ENCODE measurements around the gene MRPL52. TPM values are rescaled to one million over a fixed set of nuclear protein-coding genes. Genes with fewer than 3 reads are reported as not detected.
"Not testable (repeated sequence)": the region's sequence is repeated elsewhere in the genome, so short reads cannot be mapped to it uniquely, and the experiment has no call there.

The MRPL52 gene
- total RNA-seq, 1 donor from 2014 or later, result 65.2 TPM

DNA sequence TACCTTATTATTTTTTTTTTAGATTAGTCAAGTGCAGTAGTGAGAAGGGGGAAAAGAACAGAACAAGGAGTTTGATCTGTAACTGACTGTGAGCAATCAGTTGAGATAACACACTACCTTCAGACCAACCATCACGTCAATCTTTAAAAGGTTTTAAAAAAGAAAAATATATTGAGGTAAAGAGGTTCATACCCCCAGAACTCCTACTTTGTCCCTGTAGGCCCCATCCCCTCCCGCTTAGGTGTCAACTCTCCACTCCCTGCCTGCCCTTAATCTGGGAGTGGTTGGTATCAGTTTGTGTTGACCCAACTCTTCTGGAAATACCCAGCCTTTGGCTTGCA, 22.9 kb downstream of the MRPL52 start:
- Histone ChIP-seq H3K4me1 (peaks cover 53% of the 10 kb centered on the region), H3K36me3 (no peaks in the 10 kb centered on the region), H3K4me3 (no peak overlapping the region), H3K27me3 (ENCODE audit: low read depth) (no peaks in the 10 kb centered on the region), H3K9me3 (no peaks in the 10 kb centered on the region), H3K27ac (no peak overlapping the region)
- intact Hi-C loops (cut with DNase I), result loop anchor here (10.0 kb wide), 1 partner anchor 198 kb away; no protein-coding TSS in a partner anchor
- ATAC-seq (no peak), DNase-seq (no peak)
- TF ChIP-seq, protein P1, sequence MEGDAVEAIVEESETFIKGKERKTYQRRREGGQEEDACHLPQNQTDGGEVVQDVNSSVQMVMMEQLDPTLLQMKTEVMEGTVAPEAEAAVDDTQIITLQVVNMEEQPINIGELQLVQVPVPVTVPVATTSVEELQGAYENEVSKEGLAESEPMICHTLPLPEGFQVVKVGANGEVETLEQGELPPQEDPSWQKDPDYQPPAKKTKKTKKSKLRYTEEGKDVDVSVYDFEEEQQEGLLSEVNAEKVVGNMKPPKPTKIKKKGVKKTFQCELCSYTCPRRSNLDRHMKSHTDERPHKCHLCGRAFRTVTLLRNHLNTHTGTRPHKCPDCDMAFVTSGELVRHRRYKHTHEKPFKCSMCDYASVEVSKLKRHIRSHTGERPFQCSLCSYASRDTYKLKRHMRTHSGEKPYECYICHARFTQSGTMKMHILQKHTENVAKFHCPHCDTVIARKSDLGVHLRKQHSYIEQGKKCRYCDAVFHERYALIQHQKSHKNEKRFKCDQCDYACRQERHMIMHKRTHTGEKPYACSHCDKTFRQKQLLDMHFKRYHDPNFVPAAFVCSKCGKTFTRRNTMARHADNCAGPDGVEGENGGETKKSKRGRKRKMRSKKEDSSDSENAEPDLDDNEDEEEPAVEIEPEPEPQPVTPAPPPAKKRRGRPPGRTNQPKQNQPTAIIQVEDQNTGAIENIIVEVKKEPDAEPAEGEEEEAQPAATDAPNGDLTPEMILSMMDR (IDR thresholded peaks at IDR 0.05), result no peak

DNA sequence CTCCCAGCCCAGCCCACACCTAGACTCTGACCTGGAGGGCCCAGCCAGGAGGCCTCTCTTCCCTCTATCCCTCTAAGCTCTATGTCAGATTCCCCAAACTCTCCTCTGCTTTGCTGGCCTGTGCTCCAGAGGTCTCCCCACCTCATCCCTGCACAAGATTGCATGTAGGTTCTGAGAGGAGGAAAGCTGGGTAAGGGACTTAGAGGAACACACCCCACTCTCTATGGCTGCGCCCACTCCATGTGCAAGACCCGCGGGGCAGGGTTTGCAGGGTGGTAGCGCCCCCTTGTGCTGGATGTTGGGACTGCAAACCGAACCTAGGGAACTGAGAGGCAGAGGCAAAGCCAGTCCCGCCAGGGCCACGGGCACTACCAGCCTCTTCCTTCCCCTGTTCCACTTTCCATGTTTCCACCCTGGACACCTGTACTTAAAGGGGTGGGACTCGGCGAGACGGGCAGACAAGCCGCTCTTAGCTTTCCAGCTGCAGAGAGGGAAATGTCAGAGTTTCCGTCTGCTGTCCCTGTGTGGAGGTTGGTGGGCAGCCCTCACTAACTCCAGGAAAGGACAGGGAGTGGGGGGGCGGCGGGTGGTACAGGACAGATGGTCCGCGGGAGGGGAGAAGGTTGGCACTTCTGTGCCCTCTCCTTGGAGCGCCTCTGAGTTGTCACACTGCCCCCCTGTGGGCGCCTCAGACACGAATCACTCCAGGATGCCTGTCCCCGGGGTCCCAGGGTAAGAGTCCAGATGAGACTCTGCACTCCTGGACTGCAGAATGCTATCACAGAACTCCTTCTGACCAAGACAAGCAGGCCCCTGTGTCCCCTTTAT, 23.5 kb downstream of the MRPL52 start:
- ATAC-seq, result peak; percentile 91
- Histone ChIP-seq H3K4me3 (peak overlapping the region; percentile 49), H3K36me3 (no peaks in the 10 kb centered on the region), H3K27ac (peak overlapping the region; percentile 27), H3K9me3 (no peaks in the 10 kb centered on the region), H3K4me1 (peaks cover 47% of the 10 kb centered on the region), H3K27me3 (ENCODE audit: low read depth) (no peaks in the 10 kb centered on the region)
- TF ChIP-seq, protein P1 (IDR thresholded peaks at IDR 0.05), result peak; percentile 94
- DNase-seq, result peak; percentile 91
- intact Hi-C loops (cut with DNase I), result loop anchor here (10.0 kb wide), 1 partner anchor 198 kb away; no protein-coding TSS in a partner anchor

DNA sequence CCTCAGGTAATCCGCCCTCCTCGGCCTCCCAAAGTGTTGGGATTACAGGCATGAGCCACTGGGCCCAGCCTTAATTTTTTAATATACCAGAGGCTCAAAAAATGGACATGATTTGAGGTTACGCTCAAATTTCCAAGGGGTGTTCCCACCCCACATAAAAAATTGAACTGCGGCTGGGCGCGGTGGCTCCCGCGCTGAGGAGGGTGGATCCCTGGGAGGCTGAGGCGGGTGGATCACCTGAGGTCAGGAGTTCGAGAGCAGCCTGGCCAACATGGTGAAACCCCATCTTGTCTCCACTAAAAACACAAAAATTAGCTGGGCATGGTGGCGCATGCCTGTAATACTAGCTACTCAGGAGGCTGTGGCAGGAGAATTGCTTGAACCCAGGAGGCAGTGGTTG, 24.6 kb downstream of the MRPL52 start:
- not testable (repeated sequence) for H3K27me3 ChIP-seq (ENCODE audit: low read depth); H3K4me3 ChIP-seq; H3K9me3 ChIP-seq; ATAC-seq; H3K36me3 ChIP-seq; H3K27ac ChIP-seq
- DNase-seq, result peak; percentile 28
- H3K4me1 ChIP-seq, result peaks cover 36% of the 10 kb centered on the region
- intact Hi-C loops (cut with DNase I), result loop anchor here (10.0 kb wide), 1 partner anchor 199 kb away; no protein-coding TSS in a partner anchor

DNA sequence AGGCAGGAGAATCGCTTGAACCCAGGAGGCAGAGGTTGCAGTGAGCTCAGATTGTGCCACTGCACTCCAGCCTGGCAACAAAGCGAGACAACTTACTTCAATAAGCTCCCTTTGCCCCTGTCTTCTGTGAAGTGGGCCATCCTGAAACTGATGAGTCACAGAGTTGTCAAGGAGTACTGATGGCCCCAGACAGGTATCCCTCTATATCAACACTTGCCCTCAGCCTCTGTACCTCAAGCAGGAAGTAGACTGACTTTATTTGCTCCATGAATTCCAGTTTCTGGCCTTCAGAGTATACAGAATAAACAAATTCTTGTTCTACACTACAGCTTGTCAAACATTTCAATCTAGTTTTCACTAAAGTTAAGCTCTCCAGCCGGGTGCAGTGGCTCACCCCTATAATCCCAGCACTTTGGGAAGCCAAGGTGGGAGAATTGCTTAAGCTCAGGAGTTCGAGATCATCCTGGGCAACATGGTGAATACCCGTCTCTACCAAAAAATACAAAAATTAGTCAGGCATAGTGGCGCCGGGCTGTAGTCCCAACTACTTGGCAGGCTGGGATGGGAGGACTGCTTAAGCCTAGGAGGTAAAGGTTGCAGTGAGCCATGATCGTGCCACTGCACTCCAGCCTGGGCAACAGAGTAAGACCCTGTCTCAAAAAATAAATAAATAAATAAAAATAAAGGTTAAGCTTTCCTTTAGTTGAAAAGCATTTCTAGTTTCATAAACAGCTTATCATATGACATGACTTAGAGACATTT, 25.5 kb downstream of the MRPL52 start:
- intact Hi-C loops (cut with DNase I), result loop anchor here (5.0 to 10.0 kb wide), 2 partner anchors 200 to 278 kb away; no protein-coding TSS in a partner anchor
- ATAC-seq (no peak), DNase-seq (no peak)
- H3K9me3 ChIP-seq, result no peaks in the 10 kb centered on the region
- H3K27me3 ChIP-seq (ENCODE audit: low read depth), result no peaks in the 10 kb centered on the region
- H3K27ac ChIP-seq, result no peak overlapping the region
- H3K4me1 ChIP-seq, result peaks cover 29% of the 10 kb centered on the region
- H3K4me3 ChIP-seq, result no peak overlapping the region
- H3K36me3 ChIP-seq, result no peaks in the 10 kb centered on the region
- TF ChIP-seq, protein P1 (IDR thresholded peaks at IDR 0.05), result no peak

DNA sequence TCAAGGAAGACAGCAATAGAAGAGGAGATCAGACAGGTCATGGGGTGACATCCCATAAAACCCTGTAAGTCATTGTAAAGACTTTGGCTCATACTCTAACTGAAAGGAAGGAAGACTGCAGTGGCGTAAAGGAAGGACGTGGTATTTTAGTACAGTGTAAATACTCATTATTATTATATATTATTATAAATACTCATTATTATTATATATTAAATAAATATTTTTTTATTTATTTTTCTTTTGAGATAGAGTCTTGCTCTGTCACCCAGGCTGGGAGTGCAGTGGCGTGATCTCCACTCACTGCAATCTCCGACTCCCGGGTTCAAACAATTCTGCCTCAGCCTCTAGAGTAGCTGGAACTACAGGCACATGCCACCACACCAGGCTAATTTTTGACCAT, 26.7 kb downstream of the MRPL52 start:
- Histone ChIP-seq H3K4me3 (no peak overlapping the region), H3K36me3 (no peaks in the 10 kb centered on the region), H3K4me1 (peaks cover 17% of the 10 kb centered on the region), H3K27me3 (ENCODE audit: low read depth) (no peaks in the 10 kb centered on the region), H3K27ac (no peak overlapping the region), H3K9me3 (no peaks in the 10 kb centered on the region)
- TF ChIP-seq, protein P1 (IDR thresholded peaks at IDR 0.05), result no peak
- intact Hi-C loops (cut with DNase I), result loop anchor here (5.0 to 10.0 kb wide), 2 partner anchors 202 to 279 kb away; no protein-coding TSS in a partner anchor
- ATAC-seq (no peak), DNase-seq (no peak)

DNA sequence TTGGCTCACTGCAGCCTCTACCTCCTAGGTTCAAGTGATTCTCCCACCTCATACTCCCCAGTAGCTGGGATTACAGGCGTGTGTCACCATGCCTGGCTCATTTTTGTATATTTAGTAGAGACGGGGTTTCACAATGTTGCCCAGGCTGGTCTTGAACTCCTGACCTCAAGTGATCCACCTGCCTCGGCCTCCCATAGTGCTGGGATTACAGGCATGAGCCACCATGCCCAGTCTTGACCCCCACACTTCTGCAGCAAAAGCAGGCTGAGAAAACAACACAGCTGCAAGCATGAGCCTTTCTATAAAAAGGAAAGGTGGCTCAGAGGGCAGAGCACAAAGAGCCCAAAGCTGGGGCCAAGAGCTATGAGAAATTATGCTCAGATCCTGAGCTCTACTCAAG, 30.7 kb downstream of the MRPL52 start:
- DNase-seq, result not testable (repeated sequence)

More for the DNA sequence above, 30.7 kb downstream of the MRPL52 start:
- H3K4me1 ChIP-seq; H3K9me3 ChIP-seq; intact Hi-C loops (cut with DNase I); H3K4me3 ChIP-seq; H3K27me3 ChIP-seq (ENCODE audit: low read depth); H3K27ac ChIP-seq; H3K36me3 ChIP-seq; ATAC-seq: not testable (repeated sequence)
